Stimulated activated CD4-positive, alpha-beta T cell treated with anti-CD3 and anti-CD28 coated beads, Interleukin-12 subunit alpha, Interleukin-12 subunit beta, amount 100 ng/mL, for 24 hours (primary cell): ENCODE data around the gene NR5A2.

Source experiments
- DNase-seq, 2 experiments: peaks; one replicate each; pipeline ENCODE4 v3.0.0-alpha.2; 2020; ENCODE audit warnings: low read depth in 2 of 2

The NR5A2 gene

GRCh38 chr1:200205216-200205995 lies 177.9 kb downstream of the NR5A2 start:
- DNase-seq: no peak

GRCh38 chr1:200206340-200206739 lies 178.8 kb downstream of the NR5A2 start:
- no peak for DNase-seq

GRCh38 chr1:200206761-200207160 lies 179.3 kb downstream of the NR5A2 start:
- no peak for DNase-seq

- no peak for DNase-seq
Measured at GRCh38 chr1:200207711-200208126, 180.2 kb downstream of the NR5A2 start.

GRCh38 chr1:200211157-200211556 lies 183.6 kb downstream of the NR5A2 start:
- DNase-seq: no peak

- no peak for DNase-seq
Measured at GRCh38 chr1:200213392-200213791, 185.9 kb downstream of the NR5A2 start.

- DNase-seq: no peak
Measured at GRCh38 chr1:200213921-200214320, 186.4 kb downstream of the NR5A2 start.

GRCh38 chr1:200215350-200215749 lies 187.8 kb downstream of the NR5A2 start:
- no peak for DNase-seq

- DNase-seq: no peak
Measured at GRCh38 chr1:200217703-200218102, 190.2 kb downstream of the NR5A2 start.

- DNase-seq: no peak
Measured at GRCh38 chr1:200221614-200222282, 194.2 kb downstream of the NR5A2 start.

- no peak for DNase-seq
Measured at GRCh38 chr1:200223207-200223606, 195.7 kb downstream of the NR5A2 start.

- DNase-seq: no peak
Measured at GRCh38 chr1:200223613-200224012, 196.1 kb downstream of the NR5A2 start.

- no peak for DNase-seq
Measured at GRCh38 chr1:200224315-200224714, 196.8 kb downstream of the NR5A2 start.

GRCh38 chr1:200226268-200226968 lies 198.9 kb downstream of the NR5A2 start:
- DNase-seq: peak in 1 of 2 experiments; percentile 31

- no peak for DNase-seq
Measured at GRCh38 chr1:200226969-200227303, 199.4 kb downstream of the NR5A2 start.
